ENCODE data around the gene GNPDA1.

Gene GNPDA1

GRCh38 chr5:142024771-142025304 is 12.0 kb upstream of the GNPDA1 start:
- peak; percentile 64 to 78 for DNase-seq (ENCODE audit: low read depth in 1 of 2, low spot score in 1 of 2)

GRCh38 chr5:142023836-142024235 is 11.0 kb upstream of the GNPDA1 start:
- no peak for DNase-seq (ENCODE audit: low read depth in 1 of 2, low spot score in 1 of 2)

GRCh38 chr5:142020122-142020659 is 7.4 kb upstream of the GNPDA1 start:
- DNase-seq (ENCODE audit: low read depth in 1 of 2, low spot score in 1 of 2) = no peak

GRCh38 chr5:142017832-142018427 is 5.1 kb upstream of the GNPDA1 start:
- no peak for DNase-seq (ENCODE audit: low read depth in 1 of 2, low spot score in 1 of 2)

- DNase-seq (ENCODE audit: low read depth in 1 of 2, low spot score in 1 of 2) = peak in 1 of 2 donors; percentile 63
These were observed 3.7 kb upstream of the GNPDA1 start for GRCh38 chr5:142016556-142016955.

- peak; percentile 33 to 62 for DNase-seq (ENCODE audit: low read depth in 1 of 2, low spot score in 1 of 2)
These were observed 3.1 kb upstream of the GNPDA1 start for GRCh38 chr5:142015781-142016533.

GRCh38 chr5:142014911-142015584 is 2.2 kb upstream of the GNPDA1 start:
- DNase-seq (ENCODE audit: low read depth in 1 of 2, low spot score in 1 of 2) = peak; percentile 39 to 76

GRCh38 chr5:142013734-142014521 is 1.1 kb upstream of the GNPDA1 start:
- DNase-seq (ENCODE audit: low read depth in 1 of 2, low spot score in 1 of 2) = no peak

GRCh38 chr5:142012186-142012785 is 541 bp downstream of the GNPDA1 start:
- peak; percentile 30 to 52 for DNase-seq (ENCODE audit: low read depth in 1 of 2, low spot score in 1 of 2)

- no peak for DNase-seq (ENCODE audit: low read depth in 1 of 2, low spot score in 1 of 2)
These were observed 1.1 kb downstream of the GNPDA1 start for GRCh38 chr5:142011572-142012185.

GRCh38 chr5:142009886-142010285 is 2.9 kb downstream of the GNPDA1 start:
- DNase-seq (ENCODE audit: low read depth in 1 of 2, low spot score in 1 of 2) = no peak

GRCh38 chr5:142008813-142009212 is 4.0 kb downstream of the GNPDA1 start:
- no peak for DNase-seq (ENCODE audit: low read depth in 1 of 2, low spot score in 1 of 2)

- DNase-seq (ENCODE audit: low read depth in 1 of 2, low spot score in 1 of 2) = no peak
These were observed 5.6 kb downstream of the GNPDA1 start for GRCh38 chr5:142007237-142007544.

- peak in 1 of 2 donors; percentile 55 for DNase-seq (ENCODE audit: low read depth in 1 of 2, low spot score in 1 of 2)
These were observed 6.2 kb downstream of the GNPDA1 start for GRCh38 chr5:142006363-142007236.

- no peak for DNase-seq (ENCODE audit: low read depth in 1 of 2, low spot score in 1 of 2)
These were observed 9.5 kb downstream of the GNPDA1 start for GRCh38 chr5:142003266-142003800.

GRCh38 chr5:142000704-142001484 is 11.9 kb downstream of the GNPDA1 start:
- no peak for DNase-seq (ENCODE audit: low read depth in 1 of 2, low spot score in 1 of 2)

- DNase-seq (ENCODE audit: low read depth in 1 of 2, low spot score in 1 of 2) = no peak
These were observed 12.7 kb downstream of the GNPDA1 start for GRCh38 chr5:142000173-142000572.

- DNase-seq (ENCODE audit: low read depth in 1 of 2, low spot score in 1 of 2) = no peak
These were observed 15.4 kb downstream of the GNPDA1 start for GRCh38 chr5:141997358-141997960.

Measured in activated CD4-positive, alpha-beta T cell treated with anti-CD3 and anti-CD28 coated beads, Interleukin-2, amount 50 U/mL, for 24 hours (primary cell).